Measurements from ENCODE around the gene GPR68.

Gene GPR68

GRCh38 chr14:91225025-91225424, 19.5 kb downstream of the GPR68 start:
- TF ChIP-seq SIN3A (IDR thresholded peaks at IDR 0.05; ENCODE audit: borderline replicate concordance, insufficient read depth, low read length) (no peak), TAF1 (IDR thresholded peaks at IDR 0.05; ENCODE audit: borderline replicate concordance, insufficient read depth, low read length) (no peak), POLR2AphosphoS5 (IDR thresholded peaks at IDR 0.05; ENCODE audit: low read depth, low read length) (no peak), FOXP2 (optimal IDR thresholded peaks at IDR 0.05; ENCODE audit: borderline replicate concordance, extremely low read depth, extremely low read length, insufficient read depth) (no peak)
- TF ChIP-seq, protein P1, sequence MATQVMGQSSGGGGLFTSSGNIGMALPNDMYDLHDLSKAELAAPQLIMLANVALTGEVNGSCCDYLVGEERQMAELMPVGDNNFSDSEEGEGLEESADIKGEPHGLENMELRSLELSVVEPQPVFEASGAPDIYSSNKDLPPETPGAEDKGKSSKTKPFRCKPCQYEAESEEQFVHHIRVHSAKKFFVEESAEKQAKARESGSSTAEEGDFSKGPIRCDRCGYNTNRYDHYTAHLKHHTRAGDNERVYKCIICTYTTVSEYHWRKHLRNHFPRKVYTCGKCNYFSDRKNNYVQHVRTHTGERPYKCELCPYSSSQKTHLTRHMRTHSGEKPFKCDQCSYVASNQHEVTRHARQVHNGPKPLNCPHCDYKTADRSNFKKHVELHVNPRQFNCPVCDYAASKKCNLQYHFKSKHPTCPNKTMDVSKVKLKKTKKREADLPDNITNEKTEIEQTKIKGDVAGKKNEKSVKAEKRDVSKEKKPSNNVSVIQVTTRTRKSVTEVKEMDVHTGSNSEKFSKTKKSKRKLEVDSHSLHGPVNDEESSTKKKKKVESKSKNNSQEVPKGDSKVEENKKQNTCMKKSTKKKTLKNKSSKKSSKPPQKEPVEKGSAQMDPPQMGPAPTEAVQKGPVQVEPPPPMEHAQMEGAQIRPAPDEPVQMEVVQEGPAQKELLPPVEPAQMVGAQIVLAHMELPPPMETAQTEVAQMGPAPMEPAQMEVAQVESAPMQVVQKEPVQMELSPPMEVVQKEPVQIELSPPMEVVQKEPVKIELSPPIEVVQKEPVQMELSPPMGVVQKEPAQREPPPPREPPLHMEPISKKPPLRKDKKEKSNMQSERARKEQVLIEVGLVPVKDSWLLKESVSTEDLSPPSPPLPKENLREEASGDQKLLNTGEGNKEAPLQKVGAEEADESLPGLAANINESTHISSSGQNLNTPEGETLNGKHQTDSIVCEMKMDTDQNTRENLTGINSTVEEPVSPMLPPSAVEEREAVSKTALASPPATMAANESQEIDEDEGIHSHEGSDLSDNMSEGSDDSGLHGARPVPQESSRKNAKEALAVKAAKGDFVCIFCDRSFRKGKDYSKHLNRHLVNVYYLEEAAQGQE (IDR thresholded peaks at IDR 0.05; ENCODE audit: insufficient read depth in 1 of 2, low read depth in 2 of 2, low read length in 2 of 2), result no peak

DNA sequence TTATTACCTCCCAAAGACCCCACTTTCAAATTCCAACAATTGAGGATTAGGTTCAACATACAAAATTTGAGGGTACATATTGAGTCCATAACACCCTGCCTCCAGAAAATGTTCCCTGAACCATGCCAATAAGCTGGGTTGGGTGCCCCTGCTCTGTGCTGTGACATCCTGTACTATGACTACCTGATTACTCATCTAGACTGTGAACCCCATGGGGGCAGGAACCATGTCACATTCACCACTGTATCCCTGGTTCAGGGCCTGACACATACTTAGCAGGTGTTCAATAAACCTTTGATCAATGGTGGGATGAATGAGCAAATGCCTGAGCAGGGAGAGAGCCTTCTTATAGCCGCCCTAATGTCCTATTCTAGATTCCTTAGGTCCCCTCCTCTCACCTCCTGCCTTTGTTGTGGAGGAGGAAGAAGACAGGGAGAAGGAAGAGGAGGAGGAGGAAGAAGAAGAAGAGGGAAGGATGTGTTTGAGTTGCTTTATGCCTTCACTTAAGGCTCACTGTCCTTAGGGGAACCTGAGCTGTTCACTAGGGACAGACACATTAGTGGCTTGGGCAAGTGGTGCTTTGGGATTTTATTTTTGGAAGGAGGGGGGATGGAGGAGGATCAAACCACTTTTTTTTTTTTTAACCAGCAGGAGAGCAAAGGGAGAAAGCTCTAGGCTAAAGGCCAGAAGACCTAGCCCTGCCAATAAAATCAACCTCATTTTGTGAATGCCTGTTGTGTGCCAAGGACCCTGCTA, 21.3 kb downstream of the GPR68 start:
- TF ChIP-seq, protein P1 (IDR thresholded peaks at IDR 0.05; ENCODE audit: insufficient read depth in 1 of 2, low read depth in 2 of 2, low read length in 2 of 2), result no peak
- no peak for TF ChIP-seq POLR2AphosphoS5 (IDR thresholded peaks at IDR 0.05; ENCODE audit: low read depth, low read length)
- TF ChIP-seq FOXP2 (optimal IDR thresholded peaks at IDR 0.05; ENCODE audit: borderline replicate concordance, extremely low read depth, extremely low read length, insufficient read depth), result no peak
- TF ChIP-seq SIN3A (IDR thresholded peaks at IDR 0.05; ENCODE audit: borderline replicate concordance, insufficient read depth, low read length), result no peak
- TF ChIP-seq TAF1 (IDR thresholded peaks at IDR 0.05; ENCODE audit: borderline replicate concordance, insufficient read depth, low read length), result no peak

DNA sequence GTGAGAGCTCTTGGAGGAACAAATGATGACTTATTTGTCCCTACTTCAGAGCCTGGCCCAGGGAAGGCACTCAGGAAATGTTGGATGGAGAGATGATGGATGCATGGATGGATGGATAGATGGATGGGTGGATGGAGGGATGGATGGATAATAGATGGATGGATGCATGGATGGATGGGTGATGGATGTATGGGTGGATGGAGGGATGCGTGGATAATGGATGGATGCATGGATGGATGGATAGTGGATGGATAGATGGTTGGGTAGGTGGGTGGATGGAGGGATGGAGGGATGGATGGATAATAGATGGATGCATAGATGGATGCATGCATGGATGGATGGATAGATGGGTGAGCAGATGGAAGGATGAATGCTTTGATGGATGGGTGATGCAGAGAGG, 23.2 kb downstream of the GPR68 start:
- no peak for TF ChIP-seq POLR2AphosphoS5 (IDR thresholded peaks at IDR 0.05; ENCODE audit: low read depth, low read length)
- TF ChIP-seq FOXP2 (optimal IDR thresholded peaks at IDR 0.05; ENCODE audit: borderline replicate concordance, extremely low read depth, extremely low read length, insufficient read depth), result no peak
- TF ChIP-seq, protein P1 (IDR thresholded peaks at IDR 0.05; ENCODE audit: insufficient read depth in 1 of 2, low read depth in 2 of 2, low read length in 2 of 2), result no peak
- TF ChIP-seq SIN3A (IDR thresholded peaks at IDR 0.05; ENCODE audit: borderline replicate concordance, insufficient read depth, low read length), result no peak
- no peak for TF ChIP-seq TAF1 (IDR thresholded peaks at IDR 0.05; ENCODE audit: borderline replicate concordance, insufficient read depth, low read length)

DNA sequence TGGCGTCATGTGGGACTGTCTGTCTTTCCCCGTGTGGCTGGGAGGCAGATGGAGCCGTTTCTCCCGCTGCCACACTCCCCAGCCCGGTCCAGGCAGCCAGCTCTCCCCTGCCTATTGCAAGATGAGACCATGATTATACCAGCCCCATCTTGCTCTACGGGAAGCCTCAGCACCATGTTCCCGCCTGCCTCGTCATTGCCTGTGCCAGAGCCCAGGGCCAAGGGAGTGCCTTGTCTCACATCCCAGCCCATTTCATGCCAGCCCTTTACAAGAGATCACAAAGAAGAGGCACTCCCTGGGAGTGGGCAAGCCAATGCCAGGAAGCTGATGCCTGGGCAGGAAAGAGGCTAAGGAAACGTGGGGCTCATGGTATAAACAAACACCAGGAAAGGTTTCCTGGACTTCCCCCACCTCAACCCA, 23.9 kb downstream of the GPR68 start:
- no peak for TF ChIP-seq TAF1 (IDR thresholded peaks at IDR 0.05; ENCODE audit: borderline replicate concordance, insufficient read depth, low read length)
- no peak for TF ChIP-seq SIN3A (IDR thresholded peaks at IDR 0.05; ENCODE audit: borderline replicate concordance, insufficient read depth, low read length)
- TF ChIP-seq, protein P1 (IDR thresholded peaks at IDR 0.05; ENCODE audit: insufficient read depth in 1 of 2, low read depth in 2 of 2, low read length in 2 of 2), result no peak
- TF ChIP-seq POLR2AphosphoS5 (IDR thresholded peaks at IDR 0.05; ENCODE audit: low read depth, low read length), result no peak
- no peak for TF ChIP-seq FOXP2 (optimal IDR thresholded peaks at IDR 0.05; ENCODE audit: borderline replicate concordance, extremely low read depth, extremely low read length, insufficient read depth)

Measured in PFSK-1 (cell line).